GM12891 (cell line): ENCODE results near the gene SERF2.

ENCODE experiments used
- POLR2A ChIP-seq: IDR thresholded peaks from 2 replicates; pipeline ENCODE4 v1.6.1; 2011; ENCODE audit warnings: low read depth, low read length, control low read depth
- POLR2AphosphoS5 ChIP-seq: IDR thresholded peaks from 2 replicates; pipeline ENCODE4 v1.6.1; 2011; ENCODE audit warnings: low read depth, low read length, control low read depth
- SPI1 ChIP-seq: IDR thresholded peaks from 2 replicates; pipeline ENCODE4 v1.6.1; 2011; ENCODE audit warnings: low read depth, low read length, control low read depth
- TAF1 ChIP-seq: IDR thresholded peaks from 2 replicates; pipeline ENCODE4 v1.6.1; 2011; ENCODE audit warnings: low read depth, low read length, control low read depth

DNA sequence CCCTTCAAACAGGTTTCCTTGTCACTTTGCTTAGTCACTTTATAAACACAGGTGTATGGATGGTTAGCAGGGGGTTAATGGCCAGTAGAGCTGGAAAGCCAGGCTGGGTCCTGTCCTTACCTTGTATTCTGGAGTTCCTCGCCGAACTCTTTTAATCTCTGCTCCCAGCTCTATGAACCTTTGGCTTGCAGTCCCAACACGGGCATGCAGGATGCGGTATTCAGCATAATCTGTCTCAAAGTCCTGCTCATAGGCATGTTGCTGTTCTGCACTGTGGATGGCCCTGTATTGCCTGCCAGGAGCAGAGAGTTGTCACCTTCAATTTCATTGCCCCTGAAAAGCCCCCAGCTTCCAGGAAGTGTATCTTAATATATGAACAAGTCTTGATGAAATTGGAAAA, 18.1 kb upstream of the SERF2 start:
- TF ChIP-seq POLR2AphosphoS5 (peak; percentile 45; the same call in 1 of the 2 replicates), POLR2A (0 out of 2 replicates have a peak, but pooled peaks have one; percentile 9), TAF1 (no peak), SPI1 (no peak)
